HG02610 (cell line): ENCODE measurements around the gene ENDOD1.
"Not testable (repeated sequence)": the region's sequence is repeated elsewhere in the genome, so short reads cannot be mapped to it uniquely, and the experiment has no call there.

ENCODE experiments used
- ATAC-seq: cut with Tn5 transposase; IDR thresholded peaks from one replicate; pipeline ENCODE4 v1.9.1; 2021; ENCODE audit warnings: mild to moderate bottlenecking, moderate library complexity; ENCODE audit not compliant: unreplicated experiment

ENDOD1 gene, protein sequence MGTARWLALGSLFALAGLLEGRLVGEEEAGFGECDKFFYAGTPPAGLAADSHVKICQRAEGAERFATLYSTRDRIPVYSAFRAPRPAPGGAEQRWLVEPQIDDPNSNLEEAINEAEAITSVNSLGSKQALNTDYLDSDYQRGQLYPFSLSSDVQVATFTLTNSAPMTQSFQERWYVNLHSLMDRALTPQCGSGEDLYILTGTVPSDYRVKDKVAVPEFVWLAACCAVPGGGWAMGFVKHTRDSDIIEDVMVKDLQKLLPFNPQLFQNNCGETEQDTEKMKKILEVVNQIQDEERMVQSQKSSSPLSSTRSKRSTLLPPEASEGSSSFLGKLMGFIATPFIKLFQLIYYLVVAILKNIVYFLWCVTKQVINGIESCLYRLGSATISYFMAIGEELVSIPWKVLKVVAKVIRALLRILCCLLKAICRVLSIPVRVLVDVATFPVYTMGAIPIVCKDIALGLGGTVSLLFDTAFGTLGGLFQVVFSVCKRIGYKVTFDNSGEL

DNA sequence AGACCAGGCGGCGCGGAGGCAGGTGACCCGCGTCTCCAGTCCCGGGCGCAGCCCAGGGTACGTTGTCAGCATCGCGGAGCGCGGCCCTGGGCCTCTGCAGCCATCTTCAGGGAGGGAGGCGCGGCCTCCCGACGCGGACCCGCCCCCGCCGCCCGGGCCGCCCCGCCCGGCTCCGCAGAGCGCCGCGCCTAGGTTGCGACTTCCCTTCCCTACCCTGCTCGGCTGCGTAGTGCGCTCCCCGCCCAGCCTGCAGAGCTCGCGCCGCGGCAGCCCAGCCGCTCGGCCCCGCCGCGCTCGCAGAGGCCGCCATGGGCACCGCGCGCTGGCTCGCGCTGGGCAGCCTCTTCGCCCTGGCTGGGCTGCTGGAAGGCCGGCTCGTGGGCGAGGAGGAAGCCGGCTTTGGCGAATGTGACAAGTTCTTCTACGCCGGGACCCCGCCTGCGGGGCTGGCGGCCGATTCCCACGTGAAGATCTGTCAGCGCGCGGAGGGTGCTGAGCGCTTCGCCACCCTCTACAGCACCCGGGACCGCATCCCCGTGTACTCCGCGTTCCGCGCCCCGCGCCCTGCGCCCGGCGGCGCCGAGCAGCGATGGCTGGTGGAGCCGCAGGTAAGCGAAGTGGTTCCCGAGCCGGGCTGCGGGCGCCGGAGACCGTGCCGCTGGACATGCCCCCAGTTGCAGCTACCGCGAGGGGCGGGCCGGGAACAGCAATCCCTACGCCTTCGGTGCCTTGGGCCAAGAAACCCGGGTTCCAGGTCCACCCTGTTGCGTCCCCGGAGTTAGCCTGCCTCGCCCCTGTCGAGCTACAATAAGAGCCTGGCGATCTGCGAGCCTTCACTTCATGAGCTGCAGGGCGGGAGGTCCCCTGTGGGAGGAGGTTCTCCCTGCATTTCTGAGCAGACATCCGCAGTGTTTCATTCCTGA, at the start of gene ENDOD1:
Gene ENDOD1, plus strand, starts transcription at position 227 of the 923 bp plus-strand sequence. Its CDS starts 82 bp downstream, at position 309.
- peak; percentile 89 for ATAC-seq

DNA sequence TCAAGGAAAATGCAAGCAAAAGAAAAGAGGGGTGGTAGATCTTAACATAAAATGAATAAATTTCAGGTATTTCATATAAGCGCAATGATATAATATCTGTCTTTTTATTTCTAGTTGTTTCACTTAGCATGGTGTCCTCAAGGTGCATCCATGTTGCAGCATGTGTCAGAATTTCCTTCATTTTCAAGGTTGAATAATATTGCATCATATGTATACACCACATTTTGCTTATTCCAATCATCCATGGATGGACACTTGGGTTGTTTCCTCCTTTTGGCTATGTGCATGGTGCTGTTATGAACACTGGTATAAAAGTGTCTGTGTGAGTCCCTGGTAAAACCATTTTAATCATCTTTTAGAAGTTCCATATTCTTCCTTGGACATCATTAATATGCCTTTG, 47.4 kb upstream of the ENDOD1 start:
- no peak for ATAC-seq

DNA sequence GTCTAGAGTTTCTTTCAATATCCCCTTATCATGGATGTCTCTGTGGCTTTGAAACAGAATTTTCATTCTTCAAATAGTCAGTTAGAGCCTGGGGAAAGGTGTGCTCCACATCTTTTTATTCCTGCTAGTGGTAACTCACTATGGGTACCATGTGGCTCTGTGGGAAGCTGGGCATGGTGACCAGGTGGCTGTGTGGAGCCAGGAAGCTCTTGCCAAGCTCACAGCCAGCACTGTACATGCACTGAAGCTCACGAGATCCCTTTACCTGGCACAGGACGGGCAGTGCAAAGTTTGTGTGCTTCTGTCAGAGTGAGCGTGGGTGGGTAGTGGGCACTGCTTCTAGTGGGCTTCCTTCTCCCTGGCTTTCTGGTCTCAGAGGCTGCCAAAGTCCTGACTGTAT, 46.7 kb upstream of the ENDOD1 start:
- no peak for ATAC-seq

DNA sequence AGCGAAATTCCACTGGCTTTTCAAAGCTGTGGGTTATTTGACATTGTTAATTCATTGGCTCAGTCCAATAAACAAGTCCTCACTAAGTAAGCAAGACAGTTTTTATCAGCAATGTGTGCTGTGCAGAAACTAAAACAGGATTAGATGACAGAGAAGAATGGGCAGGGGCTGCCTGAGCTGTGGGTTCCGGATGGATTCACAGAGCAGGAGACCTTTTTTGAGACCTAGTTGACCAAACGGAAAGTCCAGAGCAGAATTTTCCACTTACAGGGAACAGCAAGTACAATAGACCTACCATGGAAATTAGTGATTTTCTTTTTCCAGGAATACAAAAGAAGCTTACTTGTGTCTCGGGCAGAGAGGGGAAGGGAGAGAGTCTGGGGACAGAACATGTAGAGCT, 45.6 kb upstream of the ENDOD1 start:
- ATAC-seq = no peak

DNA sequence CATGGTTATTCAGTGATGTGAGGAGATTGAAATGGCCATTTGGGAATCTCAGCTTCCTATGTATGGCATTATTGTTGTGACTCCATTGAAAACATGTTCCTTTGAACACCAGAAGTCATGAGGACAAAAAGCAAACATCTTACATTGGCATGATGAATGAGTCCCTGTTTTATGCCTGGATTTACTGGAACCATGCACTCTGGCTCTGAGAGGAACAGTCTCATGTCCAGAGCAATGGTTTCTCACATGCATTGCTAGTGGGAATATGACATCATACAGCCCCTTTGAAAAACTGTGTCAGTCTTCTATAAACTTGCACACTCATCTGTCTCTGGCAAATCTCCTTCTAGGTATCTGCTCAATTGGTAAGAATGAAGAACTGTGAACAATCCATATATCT, 43.8 kb upstream of the ENDOD1 start:
- ATAC-seq = no peak

DNA sequence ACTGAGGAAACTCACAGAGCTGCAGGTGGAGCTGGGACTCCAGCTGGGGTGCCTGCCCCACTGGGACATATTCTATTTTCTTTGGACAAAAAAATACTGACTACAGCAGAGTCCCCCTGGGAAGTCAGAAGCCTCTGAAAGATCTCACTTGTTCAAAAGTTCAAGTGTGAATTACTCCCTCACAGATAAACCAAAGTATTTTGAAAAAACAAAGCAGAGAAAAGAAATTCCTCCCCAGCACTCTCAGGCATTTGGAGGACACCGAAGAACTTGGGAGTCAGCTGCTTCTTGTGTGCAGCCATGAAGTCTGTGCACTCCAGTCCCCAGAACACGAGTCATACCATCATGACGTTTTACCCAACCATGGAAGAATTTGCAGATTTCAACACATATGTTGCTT, 40.5 kb upstream of the ENDOD1 start, which contains the start of gene KDM4F:
Gene KDM4F, plus strand, starts transcription at position 301 of the 400 bp plus-strand sequence.
- ATAC-seq = not testable (repeated sequence)

DNA sequence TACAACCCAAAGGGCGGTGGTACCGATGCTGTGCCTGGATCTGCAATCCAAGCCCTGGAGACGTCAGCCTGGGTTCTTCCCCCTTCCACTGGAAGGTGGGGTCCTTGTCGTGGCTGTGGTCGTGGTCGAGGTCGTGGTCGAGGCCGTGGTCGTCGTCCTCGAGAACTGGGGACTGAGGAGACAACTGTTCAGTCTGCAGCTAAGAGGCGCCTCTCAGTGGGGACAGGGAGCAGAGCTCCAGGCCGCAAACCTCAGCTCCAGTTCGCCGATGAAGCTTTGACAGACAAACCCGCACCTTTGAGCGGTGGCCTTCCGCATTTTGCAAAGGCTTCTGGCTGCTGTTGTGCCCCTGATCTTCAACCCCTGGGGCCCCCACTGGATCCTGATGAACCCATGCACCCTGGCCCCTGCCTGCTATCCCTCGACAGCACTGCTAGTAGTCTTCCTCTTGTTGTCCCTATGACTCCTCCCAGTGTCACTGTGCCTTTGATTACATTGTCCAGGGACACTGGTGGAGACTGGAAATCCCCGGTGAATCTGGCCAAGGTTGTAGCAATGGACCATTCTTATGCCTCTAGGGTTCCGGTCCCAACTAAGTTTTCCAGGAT, 38.9 kb upstream of the ENDOD1 start:
- no peak for ATAC-seq

DNA sequence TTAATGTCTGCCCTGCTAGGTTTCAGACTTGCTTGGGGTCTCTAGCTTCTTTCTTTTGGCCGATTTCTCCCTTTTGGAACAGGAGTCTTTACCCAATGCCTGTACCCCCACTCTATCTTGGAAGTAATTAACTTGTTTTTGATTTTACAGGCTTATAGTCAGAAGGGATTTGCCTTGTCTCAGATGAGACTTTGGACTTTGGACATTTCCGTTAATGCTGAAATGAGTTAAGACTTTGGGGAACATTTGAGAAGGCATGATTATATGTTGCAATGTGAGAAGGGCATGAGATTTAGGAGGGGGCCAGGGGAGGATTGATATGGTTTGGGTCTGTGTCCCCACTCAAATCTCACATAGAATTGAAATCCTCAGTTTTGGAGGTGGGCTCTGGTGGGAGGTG, 35.3 kb upstream of the ENDOD1 start:
- ATAC-seq = no peak

DNA sequence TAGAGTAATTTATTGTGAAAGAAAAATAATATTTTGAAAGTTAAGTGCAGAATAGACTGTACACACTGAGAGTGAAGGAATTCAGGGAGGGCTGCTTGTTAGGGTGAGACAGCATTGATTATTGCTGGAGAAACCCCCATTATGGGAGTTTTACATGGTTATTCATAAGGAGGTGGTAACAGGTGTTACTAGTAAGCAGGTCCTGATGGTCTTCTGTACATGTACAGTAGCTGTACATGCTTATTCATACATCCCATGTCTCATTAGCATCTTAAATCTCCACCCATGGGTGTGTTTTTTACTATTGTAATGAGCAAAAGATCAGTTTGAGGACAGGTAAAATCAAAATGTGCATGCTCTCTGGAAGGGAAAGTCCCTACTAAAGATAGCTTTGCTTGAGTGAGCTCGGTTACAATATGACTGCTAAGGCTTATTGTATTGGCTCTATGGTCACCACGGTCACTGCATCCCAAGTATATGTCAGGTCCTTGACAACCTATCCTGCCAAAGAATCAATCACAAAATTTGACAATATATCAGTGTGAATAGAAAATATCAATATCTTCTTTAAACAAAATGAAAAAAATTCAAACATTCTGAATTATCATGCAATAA, 34.3 kb upstream of the ENDOD1 start:
- ATAC-seq = peak; percentile 98

DNA sequence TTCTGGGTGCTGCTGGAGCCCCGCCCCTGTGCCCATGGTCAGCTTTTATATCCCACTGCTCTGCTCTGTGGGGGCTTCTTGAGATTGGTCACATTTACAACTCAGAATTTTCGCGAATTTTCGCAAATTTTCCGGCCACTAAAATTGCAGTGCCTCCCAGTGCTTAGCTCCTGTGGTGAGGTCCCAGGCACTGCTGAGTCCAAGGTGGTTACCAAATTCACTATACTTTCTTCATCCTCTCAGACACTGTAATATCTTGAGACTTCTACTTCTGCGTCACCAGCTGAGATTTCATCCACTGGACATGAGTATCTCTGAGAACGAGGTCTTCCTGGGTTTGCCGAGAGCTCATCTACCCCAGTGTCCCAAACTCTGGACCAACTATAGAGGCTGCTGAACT, 31.7 kb upstream of the ENDOD1 start:
- ATAC-seq = no peak

DNA sequence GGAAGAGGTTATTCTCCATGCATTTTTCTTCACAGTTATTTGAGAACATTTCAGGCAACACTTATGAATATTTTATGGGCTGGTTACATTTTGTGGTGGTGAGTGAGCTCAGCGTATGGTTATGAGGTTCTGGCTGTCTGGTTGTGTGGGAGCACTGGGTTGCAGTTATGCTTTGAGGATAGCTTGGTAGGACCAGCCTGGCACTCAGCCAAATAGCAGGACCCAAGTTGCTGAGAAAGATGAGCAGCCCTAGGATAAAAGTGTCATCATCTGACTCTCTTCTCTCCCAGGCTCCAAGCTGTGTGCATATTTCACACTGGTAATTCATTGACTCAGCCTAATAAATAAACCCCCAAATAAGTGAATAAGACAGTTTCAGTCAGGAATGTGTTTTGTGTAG, 31.0 kb upstream of the ENDOD1 start:
- no peak for ATAC-seq

DNA sequence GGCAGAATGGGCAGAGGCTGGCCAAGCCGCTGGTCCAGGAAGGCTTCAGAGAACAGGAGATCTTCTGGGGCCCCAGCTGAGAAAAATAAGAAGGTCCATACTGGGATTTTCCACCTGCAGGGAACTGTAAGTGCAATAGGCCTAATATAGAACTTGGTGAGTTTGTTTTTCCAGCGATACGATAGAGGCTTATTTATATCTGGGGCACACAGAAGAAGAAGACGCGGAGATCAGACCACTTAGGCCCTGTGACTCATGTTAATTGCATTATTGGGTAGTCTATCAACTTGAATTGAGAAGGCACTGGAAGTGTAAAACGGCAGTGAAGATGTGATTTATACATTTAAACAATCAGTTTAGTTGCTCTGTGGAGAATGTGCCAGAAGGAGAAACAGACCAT, 30.6 kb upstream of the ENDOD1 start:
- no peak for ATAC-seq

DNA sequence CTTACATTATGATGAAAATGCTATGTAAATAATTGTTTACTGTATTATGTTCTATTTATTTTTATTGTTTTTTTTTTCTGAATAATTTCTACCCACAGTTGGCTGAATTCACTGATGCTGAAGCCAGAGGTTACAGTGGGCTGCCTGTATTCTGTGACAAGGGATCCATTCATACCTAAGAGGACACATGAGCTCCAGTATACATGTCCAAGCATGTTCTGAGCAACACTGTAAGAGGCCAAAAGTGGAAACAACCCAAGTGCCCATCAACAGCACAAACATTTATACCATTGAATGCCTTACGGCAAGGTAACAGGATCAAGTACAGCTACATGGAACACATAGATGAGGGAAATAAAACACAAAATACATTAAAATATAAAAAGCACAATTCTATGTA, 24.3 kb upstream of the ENDOD1 start:
- no peak for ATAC-seq

DNA sequence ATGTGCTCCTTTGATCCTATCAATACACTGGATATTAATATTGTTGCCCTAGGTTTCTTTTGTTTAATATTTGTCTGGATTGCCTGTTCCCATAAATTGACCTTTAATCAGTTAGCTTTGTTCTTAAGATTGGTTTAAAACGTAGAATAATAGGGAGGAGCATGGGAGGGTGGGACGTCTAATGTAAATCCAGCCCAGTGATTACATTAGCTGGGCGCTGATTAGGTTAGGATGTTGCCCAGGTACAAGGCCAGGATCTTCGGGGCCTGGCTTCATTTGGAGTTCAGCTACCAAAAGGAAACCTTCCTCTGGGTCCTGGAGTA, 23.0 kb upstream of the ENDOD1 start, which contains the start of gene SRSF8:
Gene SRSF8, plus strand, starts transcription at position 204 of the 323 bp plus-strand sequence. CDS start 308 bp downstream, outside the sequence.
- ATAC-seq = peak; percentile 35

DNA sequence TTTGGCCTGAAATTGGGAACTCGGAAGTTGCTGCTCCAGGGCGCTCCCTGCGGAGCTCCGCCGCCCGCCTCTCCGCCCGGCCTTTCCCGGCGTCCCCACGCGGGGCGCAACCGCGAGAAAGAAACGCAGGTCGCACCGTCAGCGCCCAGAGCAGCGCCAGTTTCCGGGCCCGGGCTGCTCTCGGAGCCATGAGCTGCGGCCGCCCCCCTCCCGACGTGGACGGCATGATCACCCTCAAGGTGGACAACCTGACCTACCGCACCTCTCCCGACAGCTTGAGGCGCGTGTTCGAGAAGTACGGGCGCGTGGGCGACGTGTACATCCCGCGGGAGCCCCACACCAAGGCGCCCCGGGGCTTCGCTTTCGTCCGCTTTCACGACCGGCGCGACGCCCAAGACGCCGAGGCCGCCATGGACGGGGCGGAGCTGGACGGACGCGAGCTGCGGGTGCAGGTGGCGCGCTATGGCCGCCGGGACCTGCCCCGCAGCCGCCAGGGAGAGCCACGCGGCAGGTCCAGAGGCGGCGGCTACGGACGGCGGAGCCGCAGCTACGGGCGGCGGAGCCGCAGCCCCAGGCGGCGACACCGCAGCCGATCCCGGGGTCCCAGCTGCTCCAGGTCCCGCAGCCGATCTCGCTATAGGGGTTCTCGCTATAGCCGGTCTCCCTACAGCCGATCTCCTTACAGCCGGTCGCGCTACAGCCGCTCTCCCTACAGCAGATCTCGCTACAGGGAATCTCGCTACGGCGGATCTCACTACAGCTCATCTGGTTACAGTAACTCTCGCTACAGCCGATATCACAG, 22.4 kb upstream of the ENDOD1 start:
- peak; percentile 60 for ATAC-seq

DNA sequence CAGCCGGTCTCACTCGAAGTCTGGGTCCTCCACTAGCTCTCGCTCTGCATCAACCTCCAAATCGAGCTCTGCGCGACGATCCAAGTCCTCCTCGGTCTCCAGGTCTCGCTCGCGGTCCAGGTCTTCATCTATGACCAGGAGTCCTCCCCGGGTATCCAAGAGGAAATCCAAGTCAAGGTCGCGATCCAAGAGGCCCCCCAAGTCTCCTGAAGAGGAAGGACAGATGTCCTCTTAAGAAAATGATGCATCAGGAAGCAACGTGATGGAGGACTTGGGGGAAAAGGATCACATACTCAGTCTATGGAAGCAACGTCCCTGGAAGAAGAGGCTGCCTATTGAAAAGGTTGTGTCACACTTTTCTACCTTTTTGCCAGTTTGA, 21.8 kb upstream of the ENDOD1 start:
- ATAC-seq = no peak

DNA sequence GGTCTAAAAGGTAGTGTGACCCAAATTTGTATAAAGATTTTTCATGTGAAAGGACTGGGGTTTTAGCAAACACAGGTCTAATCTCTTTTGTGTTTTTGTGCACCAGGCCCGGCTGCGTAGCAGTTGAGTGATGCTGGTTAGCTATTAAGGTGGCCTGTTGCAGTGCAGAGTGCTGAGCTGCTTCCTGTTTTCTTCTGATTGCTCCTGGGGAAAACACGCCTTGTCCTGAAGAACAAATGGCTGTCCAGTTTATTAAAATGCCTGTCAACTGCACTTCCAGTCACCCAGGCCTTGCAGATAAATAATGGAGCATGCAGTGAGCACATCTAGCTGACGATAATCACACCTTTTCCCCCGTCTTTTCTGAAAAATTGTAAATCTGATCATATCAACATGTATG, 21.1 kb upstream of the ENDOD1 start:
- ATAC-seq = peak; percentile 73

DNA sequence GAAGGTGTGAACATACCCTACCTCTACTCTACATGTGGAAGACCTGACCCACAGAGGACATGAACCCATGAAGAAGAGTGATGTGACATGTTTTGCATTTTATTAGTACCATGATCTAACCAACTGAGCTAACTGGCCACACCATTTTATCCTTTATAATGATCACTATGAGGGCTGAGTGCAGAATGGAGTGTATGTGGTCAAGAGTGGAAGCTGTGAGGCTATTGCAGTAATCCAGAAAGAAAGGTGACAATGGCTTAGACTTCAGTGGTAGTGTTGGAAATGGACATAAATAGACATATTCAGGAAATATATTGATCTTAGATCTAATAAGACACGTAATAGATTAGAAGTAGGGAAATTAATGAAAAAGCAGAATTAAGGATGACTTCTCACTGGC, 19.2 kb upstream of the ENDOD1 start:
- no peak for ATAC-seq

DNA sequence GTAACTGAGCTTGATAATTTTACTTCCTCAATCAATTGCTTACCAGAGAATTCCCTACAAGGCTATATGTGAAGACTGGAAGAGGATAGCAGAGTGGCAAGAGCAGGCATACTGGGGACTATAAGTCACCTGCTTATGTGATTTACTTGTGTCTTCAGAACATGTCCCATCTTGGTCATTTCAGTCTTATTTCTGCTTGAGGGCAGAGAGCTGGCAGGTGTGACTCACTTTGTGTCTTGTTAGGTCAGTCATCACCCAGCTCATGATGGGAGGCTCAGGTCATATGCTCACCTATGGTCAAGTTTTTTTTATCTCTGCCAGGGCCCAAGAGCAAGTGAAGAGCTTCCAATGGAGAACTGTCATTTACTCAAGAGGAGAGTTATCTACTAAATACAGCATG, 16.7 kb upstream of the ENDOD1 start:
- no peak for ATAC-seq
